B cell (primary cell): ENCODE measurements around the gene JUP.

Experiments used
- EZH2 ChIP-seq: IDR thresholded peaks from 2 replicates; pipeline ENCODE4 v1.6.1; 2012; ENCODE audit warnings: borderline replicate concordance, low read depth, mild to moderate bottlenecking, moderate library complexity, low read length; ENCODE audit not compliant: insufficient read depth, poor library complexity, severe bottlenecking
- TF ChIP-seq, protein P1 (sequence below): fragments of 200-600 bp; IDR thresholded peaks from one replicate; pipeline ENCODE4 v1.8.0; 2022; ENCODE audit warnings: antibody characterized with exemption, mild to moderate bottlenecking

- TF ChIP-seq, protein P1, sequence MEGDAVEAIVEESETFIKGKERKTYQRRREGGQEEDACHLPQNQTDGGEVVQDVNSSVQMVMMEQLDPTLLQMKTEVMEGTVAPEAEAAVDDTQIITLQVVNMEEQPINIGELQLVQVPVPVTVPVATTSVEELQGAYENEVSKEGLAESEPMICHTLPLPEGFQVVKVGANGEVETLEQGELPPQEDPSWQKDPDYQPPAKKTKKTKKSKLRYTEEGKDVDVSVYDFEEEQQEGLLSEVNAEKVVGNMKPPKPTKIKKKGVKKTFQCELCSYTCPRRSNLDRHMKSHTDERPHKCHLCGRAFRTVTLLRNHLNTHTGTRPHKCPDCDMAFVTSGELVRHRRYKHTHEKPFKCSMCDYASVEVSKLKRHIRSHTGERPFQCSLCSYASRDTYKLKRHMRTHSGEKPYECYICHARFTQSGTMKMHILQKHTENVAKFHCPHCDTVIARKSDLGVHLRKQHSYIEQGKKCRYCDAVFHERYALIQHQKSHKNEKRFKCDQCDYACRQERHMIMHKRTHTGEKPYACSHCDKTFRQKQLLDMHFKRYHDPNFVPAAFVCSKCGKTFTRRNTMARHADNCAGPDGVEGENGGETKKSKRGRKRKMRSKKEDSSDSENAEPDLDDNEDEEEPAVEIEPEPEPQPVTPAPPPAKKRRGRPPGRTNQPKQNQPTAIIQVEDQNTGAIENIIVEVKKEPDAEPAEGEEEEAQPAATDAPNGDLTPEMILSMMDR: no peak
- no peak for TF ChIP-seq EZH2
Observed at GRCh38 chr17:41813152-41813680, 26.7 kb upstream of the JUP start.
